Fibroblast of lung (primary cell): ENCODE results near the gene TAS2R39. TPM values are rescaled to one million over a fixed set of nuclear protein-coding genes. Genes with fewer than 3 reads are reported as not detected.

ENCODE experiments used
- DNase-seq, 2 donors: peaks; one replicate each; pipeline versions ENCODE4 v3.0.0 to v3.0.0-alpha.2; 2010; ENCODE audit warnings: low read depth in 2 of 2
- H2AFZ ChIP-seq: 2 replicates; pipeline ENCODE4 v1.5.1; 2012; ENCODE audit warnings: low read length, control low read depth, inconsistent platforms
- H3K27ac ChIP-seq: 2 replicates; pipeline ENCODE4 v1.5.1; 2011; ENCODE audit warnings: low read length, control low read depth; ENCODE audit not compliant: insufficient read depth
- H3K27me3 ChIP-seq: 2 replicates; pipeline ENCODE4 v1.5.1; 2011; ENCODE audit warnings: mild to moderate bottlenecking, low read length; ENCODE audit not compliant: control insufficient read depth, insufficient read depth
- H3K36me3 ChIP-seq: 2 replicates; pipeline ENCODE4 v1.5.1; 2011; ENCODE audit warnings: low read length; ENCODE audit not compliant: control insufficient read depth, insufficient read depth
- H3K4me1 ChIP-seq: 2 replicates; pipeline ENCODE4 v1.5.1; 2011; ENCODE audit warnings: low read length; ENCODE audit not compliant: control insufficient read depth, insufficient read depth; ENCODE audit errors: extremely low read depth
- H3K4me2 ChIP-seq: 2 replicates; pipeline ENCODE4 v1.5.1; 2011; ENCODE audit warnings: low read length, control low read depth; ENCODE audit not compliant: insufficient read depth; ENCODE audit errors: extremely low read depth
- H3K4me3 ChIP-seq, 4 experiments: fragments of 200-600 bp in 1 of 4; sonication (generic) in 1 of 4; replicated peaks in 1 of 4; 2 replicates each; pipeline ENCODE4 v1.5.1; 2011 to 2016; ENCODE audit warnings: low read length in 4 of 4, low read depth in 3 of 4, mild to moderate bottlenecking in 3 of 4, control low read depth in 2 of 4, inconsistent platforms in 1 of 4, mixed read lengths in 1 of 4; ENCODE audit not compliant: insufficient read depth in 1 of 4; ENCODE audit errors: control extremely low read depth in 1 of 4
- H3K79me2 ChIP-seq: 2 replicates; pipeline ENCODE4 v1.5.1; 2012; ENCODE audit warnings: mild to moderate bottlenecking, low read length, inconsistent platforms; ENCODE audit not compliant: control insufficient read depth, insufficient read depth
- H3K9ac ChIP-seq: 2 replicates; pipeline ENCODE4 v1.5.1; 2011; ENCODE audit warnings: mild to moderate bottlenecking, low read length, control low read depth; ENCODE audit not compliant: insufficient read depth
- H3K9me3 ChIP-seq: 2 replicates; pipeline ENCODE4 v1.5.1; 2012; ENCODE audit warnings: low read depth, low read length; ENCODE audit not compliant: control insufficient read depth, insufficient read depth
- H4K20me1 ChIP-seq: 2 replicates; pipeline ENCODE4 v1.5.1; 2011; ENCODE audit warnings: low read length; ENCODE audit not compliant: control insufficient read depth, insufficient read depth; ENCODE audit errors: extremely low read depth
- CTCF ChIP-seq, 2 donors: IDR thresholded peaks in 1 of 2; conservative IDR thresholded peaks in 1 of 2; 1 replicate in 1 of 2; 2 replicates in 1 of 2; pipeline ENCODE4 v1.5.1; 2011 to 2012; ENCODE audit warnings: low read length in 2 of 2, control low read depth in 1 of 2, inconsistent platforms in 1 of 2, low read depth in 1 of 2, mild to moderate bottlenecking in 1 of 2
- EZH2 ChIP-seq: IDR thresholded peaks from 2 replicates; pipeline ENCODE4 v1.5.1; 2012; ENCODE audit warnings: low read length, control low read depth, mild to moderate bottlenecking; ENCODE audit errors: missing control alignments
- polyA minus RNA-seq: library from RNA; depleted of rRNA, polyadenylated mRNA; stranded (reverse); fragments of >200 nt; gene quantifications from 2 replicates; pipeline ENCODE4 v1.2.3, GENCODE V29; 2011; ENCODE audit warnings: low replicate concordance
- polyA plus RNA-seq, 2 donors: library from polyadenylated mRNA; depleted of rRNA in 1 of 2; stranded (reverse) in 1 of 2; unstranded in 1 of 2; fragments of >200 nt; gene quantifications; 2 replicates each; pipeline ENCODE4 v1.2.1, GENCODE V29; 2011 to 2012; ENCODE audit warnings: missing spikeins in 1 of 2
- total RNA-seq: library from RNA; depleted of rRNA; stranded (reverse); fragments of >200 nt; gene quantifications from 2 replicates; pipeline ENCODE4 v1.2.1, GENCODE V29; 2014

The TAS2R39 gene
- not detected in 2 replicates for total RNA-seq
- not detected in 2 replicates for polyA plus RNA-seq
- polyA plus RNA-seq (2012), result not detected in 2 replicates
- not detected in 2 replicates for polyA minus RNA-seq

- H3K27me3 ChIP-seq, result no peaks in the 10 kb centered on the region
- H3K79me2 ChIP-seq, result no peaks in the 10 kb centered on the region
- no peak within 1 kb of the TSS for H3K4me3 ChIP-seq
- H3K27ac ChIP-seq, result no peak within 1 kb of the TSS
- TF ChIP-seq CTCF (conservative IDR thresholded peaks at IDR 0.05 in 1 of 2, IDR thresholded peaks at IDR 0.05 in 1 of 2; ENCODE audit: low read depth in 1 of 2, low read length in 2 of 2) (no peak), EZH2 (no peak)
- no peaks in the 10 kb centered on the region for H3K36me3 ChIP-seq
- H3K9me3 ChIP-seq, result no peaks in the 10 kb centered on the region
- H4K20me1 ChIP-seq, result no peaks in the 10 kb centered on the region
- no peak within 1 kb of the TSS for H3K9ac ChIP-seq
- DNase-seq, result no peak
- no peak within 1 kb of the TSS for H3K4me2 ChIP-seq
- no peaks in the 10 kb centered on the region for H3K4me1 ChIP-seq
- no peak within 1 kb of the TSS for H2AFZ ChIP-seq
Observed at GRCh38 chr7:143183024-143183423, at the start of gene TAS2R39. TSS of gene TAS2R39 (plus strand) at chr7:143183419. CDS start at chr7:143183419, 0 bp downstream.

GRCh38 chr7:143147070-143147469, 36.1 kb upstream of the TAS2R39 start:
- H3K27ac ChIP-seq, result no peak overlapping the region
- no peaks in the 10 kb centered on the region for H4K20me1 ChIP-seq
- no peaks in the 10 kb centered on the region for H3K27me3 ChIP-seq
- no peak overlapping the region for H3K4me2 ChIP-seq
- H2AFZ ChIP-seq, result no peak overlapping the region
- H3K4me1 ChIP-seq, result no peaks in the 10 kb centered on the region
- no peak for TF ChIP-seq EZH2
- no peak for TF ChIP-seq CTCF (conservative IDR thresholded peaks at IDR 0.05 in 1 of 2, IDR thresholded peaks at IDR 0.05 in 1 of 2; ENCODE audit: low read depth in 1 of 2, low read length in 2 of 2)
- no peaks in the 10 kb centered on the region for H3K36me3 ChIP-seq
- DNase-seq, result no peak
- no peaks in the 10 kb centered on the region for H3K9me3 ChIP-seq
- H3K4me3 ChIP-seq, result no peak overlapping the region
- H3K79me2 ChIP-seq, result no peaks in the 10 kb centered on the region
- no peak overlapping the region for H3K9ac ChIP-seq

GRCh38 chr7:143148050-143148449, 35.2 kb upstream of the TAS2R39 start:
- H4K20me1 ChIP-seq, result no peaks in the 10 kb centered on the region
- no peaks in the 10 kb centered on the region for H3K36me3 ChIP-seq
- no peak overlapping the region for H3K9ac ChIP-seq
- H2AFZ ChIP-seq, result no peak overlapping the region
- H3K27me3 ChIP-seq, result no peaks in the 10 kb centered on the region
- TF ChIP-seq EZH2 (no peak), CTCF (conservative IDR thresholded peaks at IDR 0.05 in 1 of 2, IDR thresholded peaks at IDR 0.05 in 1 of 2; ENCODE audit: low read depth in 1 of 2, low read length in 2 of 2) (no peak)
- no peaks in the 10 kb centered on the region for H3K9me3 ChIP-seq
- H3K4me2 ChIP-seq, result no peak overlapping the region
- no peaks in the 10 kb centered on the region for H3K4me1 ChIP-seq
- DNase-seq, result no peak
- no peaks in the 10 kb centered on the region for H3K79me2 ChIP-seq
- H3K4me3 ChIP-seq, result no peak overlapping the region
- H3K27ac ChIP-seq, result no peak overlapping the region
